Neutrophil (primary cell): Measurements from ENCODE around the gene MRPS26.

Experiments used
- H3K27ac ChIP-seq: fragments of 200-600 bp; sonication (generic); 2 replicates; pipeline ENCODE4 v1.5.1; 2016; ENCODE audit warnings: mild to moderate bottlenecking, moderate library complexity
- H3K27me3 ChIP-seq: fragments of 200-600 bp; sonication (generic); 2 replicates; pipeline ENCODE4 v1.6.0; 2016; ENCODE audit warnings: mild to moderate bottlenecking
- H3K36me3 ChIP-seq: fragments of 200-600 bp; sonication (generic); 2 replicates; pipeline ENCODE4 v1.5.1; 2017
- H3K4me1 ChIP-seq, 2 experiments: fragments of 200-600 bp in 1 of 2; sonication (generic) in 1 of 2; 1 replicate in 1 of 2; 2 replicates in 1 of 2; pipeline versions ENCODE4 v1.5.1 to v1.6.1; 2013 to 2016; ENCODE audit warnings: low read depth in 1 of 2, low read length in 1 of 2, mild to moderate bottlenecking in 1 of 2, moderate library complexity in 1 of 2; ENCODE audit not compliant: control insufficient read depth in 1 of 2, insufficient read depth in 1 of 2
- H3K4me3 ChIP-seq, 2 experiments: fragments of 200-600 bp in 1 of 2; sonication (generic) in 1 of 2; 1 replicate in 1 of 2; 2 replicates in 1 of 2; pipeline ENCODE4 v1.5.1; 2013 to 2016; ENCODE audit warnings: low read depth in 1 of 2, low read length in 1 of 2, mild to moderate bottlenecking in 1 of 2, moderate library complexity in 1 of 2
- H3K9me3 ChIP-seq: fragments of 200-600 bp; sonication (generic); 2 replicates; pipeline ENCODE4 v1.5.1; 2016
- TF ChIP-seq, protein P1 (sequence below): fragments of 200-600 bp; sonication (generic); IDR thresholded peaks from 2 replicates; pipeline ENCODE4 v1.5.1; 2016; ENCODE audit warnings: antibody characterized with exemption

Gene MRPS26

DNA sequence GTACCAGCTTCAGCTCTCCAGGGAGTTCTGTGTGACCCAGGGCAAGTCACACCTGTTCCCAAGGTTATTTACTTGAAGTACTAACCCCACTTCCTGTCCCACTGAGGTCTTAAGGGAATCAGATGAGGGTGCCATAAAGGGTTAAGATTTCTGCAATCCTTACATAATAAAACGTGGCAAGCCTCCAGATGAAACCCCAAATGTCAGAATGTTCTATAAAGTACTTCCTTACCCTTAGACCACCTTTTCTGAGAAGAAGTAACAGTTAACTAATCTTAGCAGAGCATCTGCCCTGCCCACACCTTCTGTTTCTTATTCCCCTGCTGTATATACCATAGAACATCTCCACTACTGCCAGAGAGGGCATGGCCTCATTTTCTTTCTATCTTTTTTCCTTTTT lies 44.7 kb downstream of the MRPS26 start:
- H3K36me3 ChIP-seq = no peaks in the 10 kb centered on the region
- no peak overlapping the region for H3K4me3 ChIP-seq
- H3K27me3 ChIP-seq = peaks cover 92% of the 10 kb centered on the region
- TF ChIP-seq, protein P1, sequence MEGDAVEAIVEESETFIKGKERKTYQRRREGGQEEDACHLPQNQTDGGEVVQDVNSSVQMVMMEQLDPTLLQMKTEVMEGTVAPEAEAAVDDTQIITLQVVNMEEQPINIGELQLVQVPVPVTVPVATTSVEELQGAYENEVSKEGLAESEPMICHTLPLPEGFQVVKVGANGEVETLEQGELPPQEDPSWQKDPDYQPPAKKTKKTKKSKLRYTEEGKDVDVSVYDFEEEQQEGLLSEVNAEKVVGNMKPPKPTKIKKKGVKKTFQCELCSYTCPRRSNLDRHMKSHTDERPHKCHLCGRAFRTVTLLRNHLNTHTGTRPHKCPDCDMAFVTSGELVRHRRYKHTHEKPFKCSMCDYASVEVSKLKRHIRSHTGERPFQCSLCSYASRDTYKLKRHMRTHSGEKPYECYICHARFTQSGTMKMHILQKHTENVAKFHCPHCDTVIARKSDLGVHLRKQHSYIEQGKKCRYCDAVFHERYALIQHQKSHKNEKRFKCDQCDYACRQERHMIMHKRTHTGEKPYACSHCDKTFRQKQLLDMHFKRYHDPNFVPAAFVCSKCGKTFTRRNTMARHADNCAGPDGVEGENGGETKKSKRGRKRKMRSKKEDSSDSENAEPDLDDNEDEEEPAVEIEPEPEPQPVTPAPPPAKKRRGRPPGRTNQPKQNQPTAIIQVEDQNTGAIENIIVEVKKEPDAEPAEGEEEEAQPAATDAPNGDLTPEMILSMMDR = no peak
- no peak overlapping the region for H3K27ac ChIP-seq
- H3K4me1 ChIP-seq = peaks cover 16 to 20% of the 10 kb centered on the region in 2 experiments
- no peaks in the 10 kb centered on the region for H3K9me3 ChIP-seq

DNA sequence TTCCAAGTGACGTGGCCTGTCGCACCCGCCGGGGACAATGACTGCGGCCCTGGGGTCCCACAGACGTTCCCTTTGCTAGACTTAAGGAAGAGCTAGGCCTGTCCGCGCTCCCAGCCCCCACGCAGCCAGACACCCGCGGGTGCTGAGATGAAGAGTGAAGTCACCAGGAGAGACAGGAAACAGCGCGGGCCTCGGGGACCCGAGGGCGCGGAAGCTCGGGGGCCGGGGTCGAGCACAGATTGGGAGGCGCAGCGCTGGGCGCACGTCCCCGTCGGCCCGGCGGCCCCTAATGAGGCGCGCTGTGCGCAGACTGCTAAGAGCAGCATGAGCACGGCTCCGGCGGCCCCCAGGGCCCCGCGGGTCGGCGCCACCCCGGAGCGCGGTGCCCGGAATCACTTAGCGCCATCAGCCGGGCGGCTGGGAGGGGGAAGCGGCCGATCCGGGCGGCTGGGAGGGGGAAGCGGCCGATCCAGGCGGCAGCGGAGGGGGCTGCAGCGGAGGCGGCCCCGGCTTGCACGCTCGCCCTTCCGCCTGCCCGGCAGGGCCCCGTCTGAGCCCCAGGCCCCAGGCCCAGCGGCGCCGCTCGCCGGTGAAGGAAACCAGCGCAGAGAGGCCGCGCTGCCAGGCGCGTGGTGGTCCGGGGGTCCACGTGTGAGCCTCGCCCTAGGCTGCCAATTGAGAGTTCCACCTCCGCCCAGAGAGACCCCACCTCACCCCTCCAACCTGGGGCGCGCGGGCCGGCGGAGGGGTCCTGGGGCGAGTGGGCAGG lies 46.9 kb downstream of the MRPS26 start:
- Histone ChIP-seq H3K9me3 (no peaks in the 10 kb centered on the region), H3K27ac (no peak overlapping the region), H3K4me3 (peak overlapping the region; percentile 44 to 59), H3K36me3 (no peaks in the 10 kb centered on the region), H3K4me1 (peaks cover 16 to 20% of the 10 kb centered on the region in 2 experiments), H3K27me3 (peaks cover 87% of the 10 kb centered on the region)
- TF ChIP-seq, protein P1 = no peak

DNA sequence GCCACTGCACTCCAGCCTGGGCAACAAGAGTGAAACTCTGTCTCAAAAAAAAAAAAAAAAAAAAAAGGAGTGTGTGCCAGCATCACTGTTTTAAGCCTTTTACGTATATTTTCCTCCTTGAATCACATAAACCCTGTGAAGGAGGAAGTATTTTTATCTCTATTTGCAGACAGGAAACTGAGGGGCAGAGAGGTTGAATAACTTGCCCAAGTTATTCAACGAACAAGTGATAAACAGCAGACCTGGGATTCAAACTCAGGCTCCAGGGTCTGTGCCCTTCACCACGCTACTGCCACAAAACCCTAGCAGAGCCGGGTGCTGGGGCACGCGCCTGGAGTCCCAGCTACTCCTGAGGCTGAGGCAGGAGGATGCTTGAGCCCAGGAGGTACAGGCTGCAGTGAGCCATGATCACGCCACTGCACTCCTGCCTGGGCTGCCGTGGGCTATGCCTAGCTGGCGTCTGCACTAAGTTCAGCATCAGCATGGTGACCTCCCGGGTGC lies 48.1 kb downstream of the MRPS26 start:
- TF ChIP-seq, protein P1 = no peak
- Histone ChIP-seq H3K4me3 (peak overlapping the region in 1 of 2 experiments; percentile 59), H3K27ac (no peak overlapping the region), H3K9me3 (no peaks in the 10 kb centered on the region), H3K4me1 (peaks cover 16 to 20% of the 10 kb centered on the region in 2 experiments), H3K27me3 (peaks cover 76% of the 10 kb centered on the region), H3K36me3 (no peaks in the 10 kb centered on the region)

DNA sequence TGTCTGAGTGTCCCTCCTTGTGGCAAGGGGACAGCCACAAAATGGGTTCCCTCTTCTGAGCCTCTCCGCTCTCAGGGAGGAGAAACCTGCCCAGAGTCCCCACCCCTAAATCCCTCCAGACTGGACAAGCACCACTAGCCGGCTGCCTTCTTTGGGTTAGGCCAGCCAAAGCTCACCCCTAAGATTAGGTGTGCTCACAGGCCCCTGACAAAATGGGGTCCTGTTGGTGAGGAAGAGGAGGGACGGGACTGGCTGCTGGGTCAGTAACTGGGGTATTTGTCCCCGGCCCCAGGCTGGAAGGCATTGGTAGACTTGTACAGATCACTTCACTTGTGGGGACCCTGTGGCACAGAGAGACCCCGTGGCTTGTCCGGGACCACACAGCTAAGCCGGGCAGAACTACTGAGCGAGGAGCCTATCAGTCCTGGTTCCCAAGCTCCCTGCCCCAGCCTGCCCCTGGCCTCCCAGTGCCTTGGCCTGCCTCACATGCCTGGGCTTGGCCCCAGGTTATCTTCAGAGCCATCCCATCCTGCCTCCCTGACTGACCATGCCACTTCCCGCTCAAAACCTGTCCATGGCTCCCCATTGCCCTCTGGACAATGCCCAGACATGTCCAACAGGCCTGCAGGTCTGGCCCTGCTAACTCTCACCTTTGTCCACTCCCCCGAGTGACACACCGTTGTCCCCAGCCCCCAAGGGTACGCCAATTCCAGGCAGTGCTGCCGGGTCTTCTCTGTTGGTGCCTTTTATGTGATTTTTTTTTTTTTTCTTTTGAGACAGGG lies 49.2 kb downstream of the MRPS26 start:
- Histone ChIP-seq H3K27me3 (peaks cover 66% of the 10 kb centered on the region), H3K4me3 (no peak overlapping the region), H3K27ac (no peak overlapping the region), H3K36me3 (no peaks in the 10 kb centered on the region), H3K4me1 (peaks cover 16 to 20% of the 10 kb centered on the region in 2 experiments), H3K9me3 (no peaks in the 10 kb centered on the region)
- TF ChIP-seq, protein P1 = no peak
